ENCODE results near the gene TACC3.

DNA sequence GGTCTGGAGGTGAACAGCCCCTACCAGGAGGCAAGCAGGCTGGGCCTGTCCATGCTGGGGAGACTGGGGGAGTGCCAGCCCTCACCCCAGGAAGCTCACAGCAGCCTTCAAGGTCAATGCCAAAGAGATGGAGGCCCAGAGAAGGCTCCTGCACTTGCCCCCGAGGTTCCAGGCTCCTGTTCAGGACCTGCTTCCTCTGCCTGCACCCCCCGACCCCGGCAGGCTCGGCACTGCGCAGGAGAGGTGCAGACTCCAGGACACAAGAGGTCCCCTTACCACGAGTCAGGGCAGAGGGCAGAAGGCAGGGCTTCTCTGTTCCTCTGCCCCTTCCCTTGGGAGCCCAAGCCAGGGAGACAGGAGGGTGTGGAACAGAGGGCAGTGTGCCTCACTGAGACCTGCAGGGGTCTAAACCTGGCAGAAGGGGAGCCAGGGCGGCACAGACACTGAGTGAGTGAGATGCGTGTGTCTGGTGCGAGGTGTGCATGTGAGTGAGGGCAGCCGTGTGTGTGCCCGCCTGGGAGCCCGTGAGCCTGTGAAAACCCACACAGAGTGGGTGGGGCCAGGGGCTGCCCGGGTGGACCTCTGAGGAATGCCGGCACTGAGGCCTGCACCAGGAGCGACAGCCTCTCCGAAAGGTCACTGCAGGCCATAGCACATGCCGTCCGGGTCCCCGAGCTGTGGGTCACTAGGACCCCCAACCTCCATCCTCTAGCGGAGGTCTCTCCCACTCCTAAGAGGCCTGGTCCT lies 41.1 kb downstream of the TACC3 start:
- no peak for TF ChIP-seq NFIC (IDR thresholded peaks at IDR 0.05)
- no peak for TF ChIP-seq TAF1 (IDR thresholded peaks at IDR 0.05; ENCODE audit: low read depth)
- no peak for TF ChIP-seq CREB1 (IDR thresholded peaks at IDR 0.05; ENCODE audit: low read depth)
